Activated effector memory CD4-positive, alpha-beta T cell treated with anti-CD3 and anti-CD28 coated beads, Interleukin-2, amount 50 U/mL, for 16 hours (primary cell): ENCODE data around the gene SH3GL1.
"Not testable (repeated sequence)": the region's sequence is repeated elsewhere in the genome, so short reads cannot be mapped to it uniquely, and the experiment has no call there.

ENCODE experiments used
- DNase-seq: peaks from one replicate; pipeline ENCODE4 v3.0.0-alpha.2; 2020

Gene SH3GL1

DNA sequence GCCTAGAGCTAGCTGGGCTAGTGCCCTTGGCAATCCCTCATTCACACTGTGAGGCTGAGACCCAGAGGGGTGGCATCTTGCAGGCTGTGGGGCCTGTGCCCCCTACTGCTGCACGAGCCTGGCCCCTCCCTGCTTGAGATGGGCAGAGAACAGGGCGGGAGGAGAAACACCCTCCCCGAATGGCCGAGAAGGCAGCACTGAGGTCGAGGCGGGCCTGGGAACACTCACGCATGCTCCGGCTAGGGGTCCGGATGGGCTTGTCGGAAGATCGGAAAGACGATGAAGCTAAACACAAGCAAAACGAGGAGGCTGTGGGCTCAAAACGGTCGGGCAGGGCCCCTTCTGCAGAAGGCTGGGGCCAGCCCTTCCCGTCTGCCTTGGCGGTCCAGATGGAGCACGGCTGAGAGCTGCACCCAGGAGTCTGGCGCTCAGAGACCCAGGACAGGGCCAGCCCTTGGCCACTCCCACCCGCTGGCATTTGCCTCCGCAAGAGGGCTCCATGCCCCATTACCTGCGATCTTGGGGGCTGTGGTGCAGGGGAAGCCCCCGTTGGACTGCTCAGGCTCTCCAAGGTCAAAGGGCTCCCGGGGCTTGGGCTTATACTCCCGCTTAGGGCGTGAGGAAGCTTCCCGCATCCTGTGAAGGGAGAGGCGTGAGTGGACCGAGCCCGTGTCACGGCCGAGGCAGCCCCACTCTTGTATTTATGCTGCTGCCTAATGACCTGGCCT is 38.1 kb downstream of the SH3GL1 start:
- DNase-seq: no peak

DNA sequence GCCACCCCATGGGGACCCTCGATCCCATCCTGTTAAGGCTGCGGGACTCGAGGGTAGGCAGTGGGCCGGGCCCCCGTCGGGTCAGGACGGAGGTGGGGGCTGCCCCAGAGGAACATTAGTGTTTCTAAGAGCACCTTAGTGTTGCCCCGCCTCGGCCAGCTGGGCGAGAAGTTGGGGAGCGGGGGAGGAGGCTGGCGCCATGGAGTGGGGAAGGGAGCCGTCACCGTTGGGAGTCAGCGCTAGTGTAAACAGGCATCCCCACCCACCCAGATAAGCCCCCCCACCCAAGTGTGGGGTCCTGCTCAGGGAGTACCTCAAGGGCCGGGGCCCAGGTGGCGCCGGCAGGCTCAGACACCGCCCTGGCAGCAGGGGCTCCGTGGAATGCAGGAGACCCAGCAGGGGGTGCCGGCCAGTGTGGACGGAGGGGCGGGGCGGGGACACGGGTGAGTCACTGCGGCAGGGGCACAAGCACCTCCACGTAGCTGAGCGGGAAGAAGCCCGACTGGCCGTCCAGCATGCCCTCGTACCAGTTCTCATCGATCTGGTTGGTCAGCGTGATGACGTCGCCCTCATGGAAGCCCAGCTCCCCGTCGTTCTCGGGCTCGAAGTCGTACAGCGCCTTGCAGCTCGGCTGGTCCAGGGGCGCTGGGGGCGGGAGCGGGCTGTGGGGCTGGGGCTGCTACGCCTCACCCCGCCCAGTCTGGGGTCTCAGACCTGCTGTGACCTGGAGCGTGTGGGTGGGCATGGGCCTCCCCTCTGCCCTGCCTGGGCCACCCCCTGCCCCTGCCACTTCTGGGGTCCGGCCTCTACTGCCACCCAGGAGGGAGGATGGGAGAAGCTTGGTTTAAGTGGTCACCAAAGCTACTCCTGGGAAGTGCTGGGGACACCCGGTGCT is 38.9 kb downstream of the SH3GL1 start:
- no peak for DNase-seq

DNA sequence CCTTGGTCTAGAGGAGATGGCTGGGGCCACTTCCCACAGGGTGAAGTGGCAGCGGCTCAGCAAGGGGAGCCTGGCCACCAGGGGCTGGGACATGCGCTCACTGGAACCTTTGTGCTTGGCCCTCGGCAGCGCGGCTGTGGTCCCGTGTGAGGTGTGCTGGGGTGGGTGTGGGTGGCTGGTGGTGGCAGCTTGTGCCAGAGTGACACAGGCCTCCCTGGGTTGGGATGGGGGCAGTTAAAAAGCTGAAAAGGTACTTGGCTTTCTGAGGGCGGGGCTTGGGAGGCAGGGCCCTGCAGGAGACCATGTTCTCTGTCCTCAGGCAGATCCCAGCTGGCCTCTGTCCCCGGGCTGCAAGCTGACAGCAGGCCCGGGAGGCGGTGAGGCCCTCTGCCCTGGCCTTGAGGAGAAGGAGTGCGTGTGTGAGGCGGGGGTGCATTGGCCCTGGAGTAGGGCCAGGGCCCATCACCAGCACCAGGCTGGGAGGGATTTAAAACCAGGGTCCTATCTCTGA is 39.7 kb downstream of the SH3GL1 start:
- no peak for DNase-seq

DNA sequence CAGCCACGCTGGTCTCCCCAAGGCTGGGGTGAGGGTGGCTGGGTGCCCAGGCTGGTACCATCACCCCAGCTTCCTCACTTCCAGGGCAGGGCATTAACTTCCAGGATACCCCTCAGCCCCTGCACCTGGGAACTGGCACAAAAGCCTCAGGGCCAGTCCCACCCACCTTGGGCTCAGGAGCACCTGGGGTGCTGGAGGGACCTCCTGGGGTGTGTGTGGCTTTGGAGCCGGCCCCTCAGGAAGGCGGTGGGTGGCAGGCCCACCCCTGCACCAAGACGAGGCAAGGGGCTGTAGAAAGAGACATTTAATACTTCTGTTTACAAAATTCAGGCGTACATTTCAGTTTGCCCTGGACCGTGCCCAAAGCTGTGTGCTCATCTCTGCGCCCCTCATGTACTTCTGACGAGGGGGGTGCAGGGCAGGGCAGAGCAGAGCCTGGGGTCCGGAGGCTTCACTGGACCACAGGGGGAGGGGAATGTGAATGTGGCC is 40.2 kb downstream of the SH3GL1 start:
- DNase-seq: no peak

DNA sequence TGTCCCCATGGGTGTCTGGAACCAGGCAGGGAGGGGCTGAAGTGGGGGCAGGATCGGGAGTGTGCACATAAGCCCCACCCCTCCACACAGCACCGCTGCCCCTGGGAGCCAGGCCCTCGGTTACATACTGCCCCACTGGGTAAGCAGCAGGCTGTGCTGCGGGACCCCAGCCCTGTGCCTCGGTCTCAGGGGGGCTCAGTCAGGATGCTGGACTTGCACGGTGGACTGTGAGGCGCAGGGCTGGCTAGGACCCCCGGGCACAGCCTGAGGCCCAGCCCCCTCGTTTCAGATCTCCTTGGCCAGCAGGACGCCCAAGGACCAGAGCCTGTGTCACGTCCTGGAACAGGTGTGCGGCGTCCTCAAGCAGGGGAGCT is 40.7 kb downstream of the SH3GL1 start:
- DNase-seq: no peak

DNA sequence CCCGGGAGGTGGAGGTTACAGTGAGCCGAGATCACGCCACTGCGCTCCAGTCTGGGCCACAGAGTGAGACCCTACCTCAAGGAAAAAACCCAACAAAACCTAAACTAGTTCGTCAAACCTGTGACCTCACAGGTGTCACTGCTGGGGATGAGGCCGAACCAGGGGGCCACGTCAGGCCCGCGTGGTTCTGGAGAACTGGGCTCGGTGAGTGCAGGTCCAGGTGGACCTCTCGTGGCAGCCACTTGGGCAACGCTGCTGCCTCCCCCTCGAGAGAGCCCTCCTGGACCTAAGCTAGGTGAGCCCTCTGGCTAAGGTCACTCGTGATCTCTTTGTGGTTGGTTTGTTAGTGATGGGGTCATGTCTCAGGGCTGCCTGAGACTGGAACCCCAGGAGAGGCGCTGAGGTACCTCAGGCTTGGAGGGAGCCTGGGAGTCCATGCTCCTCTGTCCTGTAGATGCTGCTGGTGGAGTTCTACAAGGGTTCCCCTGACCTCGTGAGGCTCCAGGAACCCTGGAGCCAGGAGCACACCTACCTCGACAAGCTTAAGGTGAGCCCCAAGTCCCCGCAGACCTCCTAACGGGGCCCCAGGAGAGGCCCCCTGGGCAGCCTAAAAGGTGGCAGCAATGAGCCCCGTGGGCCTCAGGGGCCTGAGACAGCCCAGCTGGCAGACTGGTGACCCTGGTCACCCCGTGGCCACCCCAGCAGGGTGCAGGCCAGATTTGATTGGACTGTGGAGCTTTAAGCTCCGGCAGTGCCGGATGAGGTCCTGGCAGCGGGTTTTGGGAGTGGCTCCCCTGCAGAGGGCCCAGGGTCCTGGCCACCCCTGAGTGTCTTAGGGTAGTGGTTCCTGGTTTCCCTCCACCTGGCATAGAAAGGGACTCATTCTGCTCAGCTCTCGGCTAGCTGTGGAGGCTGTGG is 41.4 kb downstream of the SH3GL1 start:
- no peak for DNase-seq

DNA sequence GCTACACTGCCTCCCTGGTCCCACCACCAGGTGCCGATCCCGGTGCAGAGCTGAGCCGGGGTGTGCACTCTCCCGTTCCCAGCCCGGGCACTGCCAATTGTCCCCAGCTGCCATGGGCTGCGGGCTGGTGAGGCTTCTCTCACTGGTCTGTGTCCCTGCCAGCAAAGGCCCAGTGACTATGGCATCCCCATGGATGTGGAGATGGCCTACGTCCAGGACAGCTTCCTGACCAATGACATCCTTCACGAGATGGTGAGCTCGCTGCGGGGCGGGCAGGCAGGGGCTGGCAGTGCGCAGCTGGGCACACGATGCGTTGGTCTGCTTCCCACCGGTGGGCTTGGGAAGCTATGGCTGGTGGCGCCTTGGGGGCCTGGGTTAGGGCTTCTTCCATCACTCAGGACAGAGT is 42.4 kb downstream of the SH3GL1 start:
- DNase-seq: no peak

DNA sequence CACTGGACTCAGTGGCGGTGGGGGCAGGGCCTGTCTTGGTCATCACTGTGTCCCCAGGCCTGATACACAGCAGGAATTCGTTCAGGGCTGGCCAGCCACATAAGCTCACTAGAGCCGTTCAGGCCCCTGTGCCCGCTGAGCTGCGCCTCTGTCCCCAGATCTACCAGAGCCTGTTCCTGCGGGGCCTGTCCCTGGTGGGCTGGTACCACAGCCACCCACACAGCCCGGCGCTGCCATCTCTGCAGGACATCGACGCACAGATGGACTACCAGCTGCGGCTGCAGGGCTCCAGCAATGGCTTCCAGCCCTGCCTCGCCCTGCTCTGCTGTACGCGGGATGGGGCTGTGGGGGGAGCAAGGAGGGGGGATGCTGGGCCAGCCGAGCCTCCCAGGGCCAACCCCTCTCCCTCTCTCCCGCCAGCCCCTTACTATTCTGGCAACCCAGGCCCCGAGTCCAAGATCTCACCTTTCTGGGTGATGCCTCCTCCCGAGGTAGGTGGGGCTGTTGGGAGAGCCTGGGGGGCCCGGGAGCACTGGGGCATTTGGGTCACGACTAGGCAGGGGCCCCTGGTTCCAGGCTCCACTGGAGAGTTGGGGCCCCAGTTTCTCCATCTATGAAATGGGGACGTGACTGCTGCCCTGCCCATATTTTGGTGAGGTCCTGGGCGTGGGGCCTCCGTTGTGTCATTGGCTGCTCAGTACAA is 43.1 kb downstream of the SH3GL1 start:
- DNase-seq: no peak

DNA sequence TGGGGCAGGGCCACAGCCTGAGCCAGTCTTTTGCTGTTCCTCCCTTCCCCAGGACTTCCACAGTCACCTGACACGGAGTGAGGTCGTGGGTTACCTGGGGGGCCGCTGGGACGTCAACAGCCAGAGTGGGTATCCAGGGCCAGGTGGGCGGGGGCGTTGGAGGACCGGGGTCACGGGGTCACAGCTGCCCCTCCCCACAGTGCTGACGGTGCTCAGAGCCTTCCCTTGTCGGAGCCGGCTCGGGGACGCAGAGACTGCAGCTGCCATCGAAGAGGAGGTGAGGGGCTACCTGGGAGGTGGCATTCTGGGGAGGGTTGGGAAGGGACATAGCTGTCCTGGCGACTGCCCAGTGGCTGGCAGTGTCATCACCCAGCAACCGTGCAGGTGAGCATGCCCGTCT is 45.5 kb downstream of the SH3GL1 start:
- no peak for DNase-seq

DNA sequence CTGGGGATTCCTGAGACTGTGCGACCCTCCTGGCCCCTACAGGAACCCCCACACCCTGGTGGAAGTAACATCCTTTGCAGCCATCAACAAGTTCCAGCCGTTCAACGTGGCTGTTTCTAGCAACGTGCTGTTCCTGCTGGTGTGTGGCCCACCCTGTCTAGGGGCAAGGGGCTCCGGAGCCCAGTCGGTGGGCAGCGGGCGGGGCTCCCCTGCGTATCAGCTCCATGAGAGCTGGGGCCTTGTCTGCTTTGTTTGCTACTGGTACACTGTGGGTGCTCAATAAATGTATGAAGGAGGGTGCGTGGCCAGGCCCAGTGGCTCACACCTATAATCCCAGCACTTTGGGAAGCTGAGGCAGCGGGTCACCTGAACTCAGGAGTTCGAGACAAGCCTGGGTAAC is 46.1 kb downstream of the SH3GL1 start:
- DNase-seq: no peak

DNA sequence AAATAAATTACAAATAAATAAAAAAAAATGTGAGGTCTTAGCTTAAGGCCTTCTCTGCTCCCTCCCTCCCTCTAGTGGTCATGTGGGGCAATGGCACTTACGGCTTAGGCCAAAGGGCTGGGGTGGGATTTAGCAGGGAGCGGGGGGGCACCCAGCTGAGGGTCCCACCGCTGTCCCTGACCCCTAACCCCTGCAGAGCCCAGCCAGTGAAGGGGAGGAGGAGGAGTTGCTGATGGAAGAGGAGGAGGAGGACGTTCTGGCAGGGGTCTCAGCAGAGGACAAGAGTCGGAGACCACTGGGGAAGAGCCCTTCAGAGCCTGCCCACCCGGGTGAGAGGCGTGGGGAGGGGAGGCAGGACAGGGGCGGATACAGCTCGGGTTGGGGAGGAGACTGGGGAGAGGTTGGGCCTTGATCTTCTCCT is 47.6 kb downstream of the SH3GL1 start:
- DNase-seq: peak; percentile 83

DNA sequence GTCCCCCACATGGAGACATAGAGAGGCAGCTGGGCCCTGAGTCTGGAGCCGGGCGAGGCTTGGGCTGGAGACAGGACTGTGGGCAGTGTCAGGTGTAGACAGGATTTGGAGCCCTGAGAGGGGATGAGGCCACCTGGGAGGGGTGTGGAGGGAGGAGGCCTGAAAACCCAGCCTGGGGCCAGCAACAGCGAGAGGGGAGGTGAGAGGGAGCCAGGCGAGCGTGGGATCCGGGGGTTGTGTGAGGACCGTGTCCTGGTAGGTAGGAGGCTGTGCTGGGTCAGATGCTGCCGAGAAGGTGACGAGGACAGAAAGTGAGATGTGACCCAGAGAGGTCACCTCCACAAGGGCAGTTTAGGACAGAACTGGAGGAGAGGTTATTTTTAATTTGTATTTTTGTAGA is 49.6 kb downstream of the SH3GL1 start:
- no peak for DNase-seq

DNA sequence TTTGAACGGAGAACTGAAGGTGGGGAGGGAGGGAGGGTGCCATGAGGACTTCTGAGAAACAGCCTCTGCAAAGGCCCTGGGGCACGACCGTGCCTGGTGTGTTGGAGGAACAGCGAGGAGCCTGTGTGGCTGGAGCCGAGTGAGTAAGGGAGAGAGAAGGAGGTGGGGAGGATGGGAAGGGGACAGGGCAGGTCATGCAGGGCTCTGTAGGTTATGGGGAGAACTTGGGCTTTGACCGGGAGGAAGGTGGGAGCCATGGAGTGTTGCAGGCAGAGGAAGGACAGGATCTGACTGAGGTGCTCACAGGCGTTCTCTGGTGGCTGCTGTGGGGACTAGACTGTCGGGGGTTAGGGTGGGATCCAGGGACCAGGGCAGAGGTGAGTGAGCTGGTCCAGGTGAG is 50.2 kb downstream of the SH3GL1 start:
- no peak for DNase-seq

DNA sequence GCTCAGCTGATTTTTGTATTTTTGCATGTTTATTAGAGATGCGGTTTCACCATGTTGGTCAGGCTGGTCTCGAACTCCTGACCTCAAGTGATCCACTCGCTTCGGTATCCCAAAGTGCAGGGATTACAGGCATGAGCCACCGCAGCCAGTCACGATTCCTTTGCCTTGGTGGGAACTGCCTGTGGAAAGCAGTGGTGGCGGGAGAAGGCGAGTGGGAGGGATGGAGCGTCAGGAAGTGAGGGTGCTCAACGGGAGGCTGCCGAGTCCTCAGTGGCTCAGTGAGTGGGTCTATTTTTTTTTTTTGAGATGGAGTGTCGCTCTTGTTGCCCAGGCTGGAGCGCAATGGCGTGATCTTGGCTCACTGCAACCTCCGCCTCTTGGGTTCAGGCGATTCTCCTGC is 51.1 kb downstream of the SH3GL1 start:
- DNase-seq: not testable (repeated sequence)

DNA sequence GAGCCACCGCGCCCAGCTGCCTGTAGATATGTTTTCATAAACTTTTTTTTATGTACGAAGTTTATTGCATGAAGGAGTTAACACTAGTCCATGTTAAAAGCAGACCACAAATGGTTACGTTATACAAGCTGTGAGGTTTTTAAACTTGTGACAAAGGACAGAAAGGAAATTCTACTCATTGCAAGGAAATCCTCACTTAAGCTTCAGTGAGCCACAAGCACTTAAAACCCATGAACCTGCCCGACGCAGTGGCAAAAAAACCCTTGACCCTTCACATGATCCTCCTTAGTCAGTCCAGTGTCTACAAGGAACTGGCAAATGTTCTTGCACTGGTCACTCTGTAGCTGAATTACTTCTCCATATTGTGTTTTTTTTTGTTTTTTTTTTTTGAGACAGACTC is 52.8 kb downstream of the SH3GL1 start:
- no peak for DNase-seq

DNA sequence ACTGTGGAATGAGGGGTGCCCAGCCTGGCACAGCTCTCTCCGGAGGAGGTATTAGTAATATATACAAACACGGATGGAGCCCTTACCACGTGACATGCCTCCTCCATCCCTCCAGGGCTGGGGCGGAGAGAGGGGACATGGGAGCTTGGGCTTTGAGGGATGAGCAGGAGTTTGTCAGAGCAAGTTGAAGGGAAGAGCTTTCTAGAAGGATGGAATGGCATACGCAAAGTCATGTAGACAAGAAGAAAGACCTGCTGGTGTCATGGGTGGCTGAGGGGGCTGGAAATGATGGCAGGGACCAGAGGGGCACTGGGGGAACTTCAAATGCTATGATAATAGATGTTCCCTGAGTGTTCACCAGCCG is 54.3 kb downstream of the SH3GL1 start:
- DNase-seq: no peak

DNA sequence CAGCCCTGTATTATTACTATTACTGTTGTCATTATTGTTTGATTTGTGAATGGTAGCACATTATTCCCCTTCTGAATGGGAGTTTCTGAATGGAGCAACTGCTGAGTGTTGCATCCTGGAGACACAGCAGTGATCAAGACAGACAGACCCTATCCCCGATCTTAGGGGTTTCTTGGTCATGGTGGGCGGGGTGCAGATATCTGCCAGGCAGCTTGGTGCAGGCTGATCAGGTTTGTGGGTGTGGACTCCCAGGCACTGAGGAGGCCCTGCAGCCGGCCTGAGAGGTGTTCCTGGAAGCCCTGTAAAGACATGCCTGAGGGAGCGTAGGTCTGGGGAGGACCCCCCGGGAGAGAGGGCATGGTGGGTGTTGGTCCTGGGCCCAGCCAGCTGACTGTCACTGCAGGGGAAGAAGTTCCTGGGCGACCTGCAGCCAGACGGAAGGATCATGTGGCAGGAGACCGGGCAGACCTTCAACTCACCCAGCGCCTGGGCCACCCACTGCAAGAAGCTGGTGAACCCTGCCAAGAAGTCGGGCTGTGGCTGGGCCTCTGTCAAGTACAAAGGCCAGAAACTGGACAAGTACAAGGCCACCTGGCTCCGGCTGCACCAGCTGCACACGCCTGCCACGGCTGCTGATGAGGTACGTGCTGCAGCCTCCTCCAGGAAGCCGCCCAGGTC is 54.9 kb downstream of the SH3GL1 start:
- DNase-seq: no peak

DNA sequence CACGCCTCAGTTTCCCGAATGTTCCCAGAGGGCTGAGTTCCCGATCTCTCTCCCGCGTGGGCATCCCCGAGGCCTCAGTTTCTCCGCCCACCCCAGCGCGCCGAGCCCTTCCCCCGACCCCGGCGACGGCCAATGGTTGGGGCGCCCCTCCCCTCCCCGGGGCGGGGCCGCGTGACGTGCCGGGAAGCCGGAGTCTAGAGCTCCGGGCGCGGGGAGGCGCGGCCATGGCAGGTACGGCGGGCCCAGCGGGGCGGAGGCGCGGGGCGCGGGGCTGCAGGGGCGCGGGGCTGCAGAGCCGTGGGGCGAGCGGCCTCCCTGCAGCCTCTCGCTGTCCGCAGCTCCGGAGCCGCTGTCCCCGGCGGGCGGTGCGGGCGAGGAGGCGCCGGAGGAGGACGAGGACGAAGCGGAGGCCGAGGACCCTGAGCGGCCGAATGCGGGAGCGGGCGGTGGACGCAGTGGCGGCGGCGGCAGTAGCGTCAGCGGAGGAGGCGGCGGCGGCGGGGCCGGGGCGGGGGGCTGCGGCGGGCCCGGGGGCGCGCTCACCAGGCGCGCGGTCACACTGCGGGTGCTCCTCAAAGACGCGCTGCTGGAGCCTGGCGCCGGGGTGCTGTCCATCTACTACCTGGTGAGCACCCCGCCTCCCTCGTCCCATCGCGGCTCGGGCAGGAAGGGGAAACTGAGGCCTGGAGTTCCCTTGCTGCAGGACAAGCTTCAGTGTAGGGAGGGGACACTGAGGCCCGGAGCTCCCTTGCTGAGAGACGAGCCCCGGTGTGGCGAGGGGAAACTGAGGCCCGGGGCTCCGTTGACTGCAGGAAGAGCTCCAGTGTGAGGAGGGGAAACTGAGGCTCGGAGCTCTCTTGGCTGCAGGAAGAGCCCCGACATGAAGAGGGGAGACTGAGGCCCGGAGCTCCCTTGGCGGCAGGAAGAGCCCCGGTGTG is 56.7 kb downstream of the SH3GL1 start, which contains the start of gene MPND:
Gene MPND, plus strand, starts transcription at position 193 of the 938 bp plus-strand sequence. Its CDS starts 32 bp downstream, at position 225.
- DNase-seq: peak; percentile 98

DNA sequence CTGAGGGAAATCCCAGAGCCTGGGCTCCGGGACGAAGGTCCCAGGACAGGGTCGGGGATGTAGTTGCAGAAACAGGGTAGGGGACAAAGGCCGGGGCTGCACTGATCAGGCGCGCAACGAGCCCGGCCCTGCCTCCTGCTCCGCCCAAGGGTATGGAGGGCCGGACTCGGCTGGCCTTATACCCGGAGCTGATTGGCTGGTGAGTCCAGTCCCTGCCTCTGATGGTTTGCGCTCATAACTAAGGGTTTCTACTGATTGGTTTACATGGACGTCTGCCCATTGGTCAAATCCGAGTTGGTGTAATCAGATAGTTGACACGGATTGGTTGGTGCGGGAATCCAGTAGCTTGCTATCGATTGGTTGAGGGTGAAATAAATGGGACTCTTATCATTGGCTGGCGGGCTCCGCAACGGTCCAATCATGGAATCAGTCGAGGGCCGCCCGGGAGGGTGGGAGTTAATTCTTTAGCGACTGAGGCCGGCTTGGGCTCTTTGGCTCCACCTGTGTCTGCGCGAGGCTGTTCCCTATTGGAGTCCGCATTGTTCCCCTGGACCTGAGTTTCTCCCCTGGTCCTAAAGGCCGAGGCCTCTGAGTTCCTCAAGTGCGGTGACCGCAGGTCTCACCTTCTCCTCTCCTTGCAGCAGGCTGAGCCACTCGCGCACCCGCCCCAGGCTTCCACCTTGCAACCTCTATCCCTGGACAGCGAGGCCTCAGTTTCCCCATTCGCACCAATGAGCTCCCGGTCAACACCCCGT is 57.6 kb downstream of the SH3GL1 start:
- peak; percentile 96 for DNase-seq

DNA sequence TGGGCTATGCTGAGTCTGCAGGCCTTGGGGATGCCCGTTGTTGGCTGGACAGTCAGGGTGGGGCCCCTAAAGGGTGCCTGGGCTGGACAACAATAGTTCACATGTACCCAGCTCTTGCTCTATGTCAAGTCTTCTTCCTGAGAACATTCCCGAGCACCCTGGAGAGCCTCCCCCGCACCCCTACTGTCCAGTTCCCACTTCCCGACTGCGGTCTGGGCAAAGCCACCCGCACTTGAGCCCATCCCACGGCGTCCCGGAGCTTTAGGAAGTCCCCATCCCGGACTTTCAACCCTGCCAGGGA is 58.1 kb downstream of the SH3GL1 start:
- DNase-seq: no peak
